ENCODE measurements around the gene ZGPAT. TPM values are rescaled to one million over a fixed set of nuclear protein-coding genes. Genes with fewer than 3 reads are reported as not detected.

Gene ZGPAT
- total and polyA plus RNA-seq, 2 of the 13 experiments (the other 11 are each of a cell fraction or from before 2014, with no cell fraction given): 23.0 to 41.9 TPM

GRCh38 chr20:63747622-63748069 is 39.8 kb downstream of the ZGPAT start (continued):
- TF ChIP-seq ZNF790 (CRISPR knock-in tag; IDR thresholded peaks at IDR 0.05; ENCODE audit: borderline replicate concordance) (no peak), ATF5 (CRISPR knock-in tag; IDR thresholded peaks at IDR 0.05; ENCODE audit: low read depth) (no peak), SP2 (CRISPR knock-in tag; IDR thresholded peaks at IDR 0.05) (0 out of 2 replicates have a peak, but pooled peaks have one; percentile 38), E2F1 (CRISPR knock-in tag; IDR thresholded peaks at IDR 0.05) (no peak), GABPB1 (CRISPR knock-in tag; IDR thresholded peaks at IDR 0.05) (peak; percentile 45; the same call in 1 of the 2 replicates), YY1 (IDR thresholded peaks at IDR 0.05; ENCODE audit: insufficient read depth, insufficient replicate concordance, low read depth, low read length) (peak; percentile 13), HNF4G (IDR thresholded peaks at IDR 0.05; ENCODE audit: borderline replicate concordance, low read depth, low read length) (peak; percentile 20; the same call in 1 of the 2 replicates), HNF4G (CRISPR knock-in tag; IDR thresholded peaks at IDR 0.05; ENCODE audit: borderline replicate concordance, low read depth) (no peak), HNF1B (CRISPR knock-in tag; IDR thresholded peaks at IDR 0.05) (peak; percentile 39; the same call in 1 of the 2 replicates), NRL (CRISPR knock-in tag; IDR thresholded peaks at IDR 0.05; ENCODE audit: borderline replicate concordance) (peak; percentile 63; the same call in 1 of the 2 replicates), RAD21 (CRISPR knock-in tag; IDR thresholded peaks at IDR 0.05) (peak; percentile 52; the same call in 1 of the 2 replicates), ZNF883 (CRISPR knock-in tag; IDR thresholded peaks at IDR 0.05; ENCODE audit: not compliant biosample characterization) (peak; percentile 12), HNF4A (CRISPR knock-in tag; IDR thresholded peaks at IDR 0.05) (peak; percentile 25; the same call in 1 of the 2 replicates), SALL1 (CRISPR knock-in tag; IDR thresholded peaks at IDR 0.05) (peak; percentile 17; the same call in 1 of the 2 replicates)
- TF ChIP-seq, protein P1, sequence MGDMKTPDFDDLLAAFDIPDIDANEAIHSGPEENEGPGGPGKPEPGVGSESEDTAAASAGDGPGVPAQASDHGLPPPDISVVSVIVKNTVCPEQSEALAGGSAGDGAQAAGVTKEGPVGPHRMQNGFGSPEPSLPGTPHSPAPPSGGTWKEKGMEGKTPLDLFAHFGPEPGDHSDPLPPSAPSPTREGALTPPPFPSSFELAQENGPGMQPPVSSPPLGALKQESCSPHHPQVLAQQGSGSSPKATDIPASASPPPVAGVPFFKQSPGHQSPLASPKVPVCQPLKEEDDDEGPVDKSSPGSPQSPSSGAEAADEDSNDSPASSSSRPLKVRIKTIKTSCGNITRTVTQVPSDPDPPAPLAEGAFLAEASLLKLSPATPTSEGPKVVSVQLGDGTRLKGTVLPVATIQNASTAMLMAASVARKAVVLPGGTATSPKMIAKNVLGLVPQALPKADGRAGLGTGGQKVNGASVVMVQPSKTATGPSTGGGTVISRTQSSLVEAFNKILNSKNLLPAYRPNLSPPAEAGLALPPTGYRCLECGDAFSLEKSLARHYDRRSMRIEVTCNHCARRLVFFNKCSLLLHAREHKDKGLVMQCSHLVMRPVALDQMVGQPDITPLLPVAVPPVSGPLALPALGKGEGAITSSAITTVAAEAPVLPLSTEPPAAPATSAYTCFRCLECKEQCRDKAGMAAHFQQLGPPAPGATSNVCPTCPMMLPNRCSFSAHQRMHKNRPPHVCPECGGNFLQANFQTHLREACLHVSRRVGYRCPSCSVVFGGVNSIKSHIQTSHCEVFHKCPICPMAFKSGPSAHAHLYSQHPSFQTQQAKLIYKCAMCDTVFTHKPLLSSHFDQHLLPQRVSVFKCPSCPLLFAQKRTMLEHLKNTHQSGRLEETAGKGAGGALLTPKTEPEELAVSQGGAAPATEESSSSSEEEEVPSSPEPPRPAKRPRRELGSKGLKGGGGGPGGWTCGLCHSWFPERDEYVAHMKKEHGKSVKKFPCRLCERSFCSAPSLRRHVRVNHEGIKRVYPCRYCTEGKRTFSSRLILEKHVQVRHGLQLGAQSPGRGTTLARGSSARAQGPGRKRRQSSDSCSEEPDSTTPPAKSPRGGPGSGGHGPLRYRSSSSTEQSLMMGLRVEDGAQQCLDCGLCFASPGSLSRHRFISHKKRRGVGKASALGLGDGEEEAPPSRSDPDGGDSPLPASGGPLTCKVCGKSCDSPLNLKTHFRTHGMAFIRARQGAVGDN (CRISPR knock-in tag; IDR thresholded peaks at IDR 0.05): peak; percentile 38; the same call in 1 of the 2 replicates
- TF ChIP-seq, protein P2, sequence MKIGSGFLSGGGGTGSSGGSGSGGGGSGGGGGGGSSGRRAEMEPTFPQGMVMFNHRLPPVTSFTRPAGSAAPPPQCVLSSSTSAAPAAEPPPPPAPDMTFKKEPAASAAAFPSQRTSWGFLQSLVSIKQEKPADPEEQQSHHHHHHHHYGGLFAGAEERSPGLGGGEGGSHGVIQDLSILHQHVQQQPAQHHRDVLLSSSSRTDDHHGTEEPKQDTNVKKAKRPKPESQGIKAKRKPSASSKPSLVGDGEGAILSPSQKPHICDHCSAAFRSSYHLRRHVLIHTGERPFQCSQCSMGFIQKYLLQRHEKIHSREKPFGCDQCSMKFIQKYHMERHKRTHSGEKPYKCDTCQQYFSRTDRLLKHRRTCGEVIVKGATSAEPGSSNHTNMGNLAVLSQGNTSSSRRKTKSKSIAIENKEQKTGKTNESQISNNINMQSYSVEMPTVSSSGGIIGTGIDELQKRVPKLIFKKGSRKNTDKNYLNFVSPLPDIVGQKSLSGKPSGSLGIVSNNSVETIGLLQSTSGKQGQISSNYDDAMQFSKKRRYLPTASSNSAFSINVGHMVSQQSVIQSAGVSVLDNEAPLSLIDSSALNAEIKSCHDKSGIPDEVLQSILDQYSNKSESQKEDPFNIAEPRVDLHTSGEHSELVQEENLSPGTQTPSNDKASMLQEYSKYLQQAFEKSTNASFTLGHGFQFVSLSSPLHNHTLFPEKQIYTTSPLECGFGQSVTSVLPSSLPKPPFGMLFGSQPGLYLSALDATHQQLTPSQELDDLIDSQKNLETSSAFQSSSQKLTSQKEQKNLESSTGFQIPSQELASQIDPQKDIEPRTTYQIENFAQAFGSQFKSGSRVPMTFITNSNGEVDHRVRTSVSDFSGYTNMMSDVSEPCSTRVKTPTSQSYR (CRISPR knock-in tag; IDR thresholded peaks at IDR 0.05; ENCODE audit: borderline replicate concordance): peak; percentile 93
